ENCODE measurements around the gene IGF2BP3.

GRCh38 chr7:23383225-23383624, 87.1 kb downstream of the IGF2BP3 start:
- no peak for TF ChIP-seq CTCF (optimal IDR thresholded peaks at IDR 0.05 in 1 of 3, IDR thresholded peaks at IDR 0.05 in 1 of 3, conservative IDR thresholded peaks at IDR 0.05 in 1 of 3; ENCODE audit: extremely low read depth in 1 of 3, insufficient read depth in 2 of 3, low read length in 3 of 3)
- TF ChIP-seq EZH2 (IDR thresholded peaks at IDR 0.05; ENCODE audit: low read length), result no peak

All from keratinocyte (primary cell).